Measurements from ENCODE around the gene GABRA1. TPM values are rescaled to one million over a fixed set of nuclear protein-coding genes. Genes with fewer than 3 reads are reported as not detected.
A peak's percentile ranks its signal among the peaks of the same experiment; 100 is the strongest.

GABRA1 gene
- total RNA-seq, 1 donor from 2014 or later = not detected

GRCh38 chr5:161924270-161924669, 76.3 kb downstream of the GABRA1 start:
- Histone ChIP-seq H3K9me3 (ENCODE audit: low read depth) (no peaks in the 10 kb centered on the region), H3K4me2 (no peak overlapping the region), H3K36me3 (no peaks in the 10 kb centered on the region), H3K4me1 (no peaks in the 10 kb centered on the region), H3K79me2 (ENCODE audit: low read depth) (no peaks in the 10 kb centered on the region), H4K20me1 (ENCODE audit: low read depth) (no peaks in the 10 kb centered on the region), H3K27me3 (no peaks in the 10 kb centered on the region), H2AFZ (replicated peaks) (no peak overlapping the region), H3K27ac (no peak overlapping the region), H3F3A (ENCODE audit: low read depth) (no peaks in the 10 kb centered on the region), H3K9ac (no peak overlapping the region), H3K4me3 (no peak overlapping the region)
- no peak overlapping the region for H3K27ac Mint-ChIP-seq
- no peaks in the 10 kb centered on the region for H3K36me3 Mint-ChIP-seq
- H3K4me1 Mint-ChIP-seq = no peaks in the 10 kb centered on the region
- H3K27me3 Mint-ChIP-seq (ENCODE audit: insufficient read depth, low read depth) = no peaks in the 10 kb centered on the region
- DNase-seq (ENCODE audit: low spot score) = no peak
- no peaks in the 10 kb centered on the region for H3K9me3 Mint-ChIP-seq
- H3K4me3 Mint-ChIP-seq = no peak overlapping the region
- TF ChIP-seq EZH2phosphoT487 (IDR thresholded peaks at IDR 0.05) = no peak
- no peak for TF ChIP-seq CTCF (IDR thresholded peaks at IDR 0.05)
- TF ChIP-seq EZH2 (IDR thresholded peaks at IDR 0.05) = no peak

- Histone ChIP-seq H3K4me2 (no peak overlapping the region), H3K79me2 (ENCODE audit: low read depth) (no peaks in the 10 kb centered on the region), H3K36me3 (no peaks in the 10 kb centered on the region), H3K9ac (no peak overlapping the region), H3K4me1 (no peaks in the 10 kb centered on the region), H2AFZ (replicated peaks) (no peak overlapping the region), H4K20me1 (ENCODE audit: low read depth) (no peaks in the 10 kb centered on the region), H3F3A (ENCODE audit: low read depth) (no peaks in the 10 kb centered on the region), H3K9me3 (ENCODE audit: low read depth) (no peaks in the 10 kb centered on the region), H3K4me3 (no peak overlapping the region), H3K27me3 (no peaks in the 10 kb centered on the region), H3K27ac (no peak overlapping the region)
- no peaks in the 10 kb centered on the region for H3K36me3 Mint-ChIP-seq
- no peaks in the 10 kb centered on the region for H3K4me1 Mint-ChIP-seq
- no peaks in the 10 kb centered on the region for H3K9me3 Mint-ChIP-seq
- DNase-seq (ENCODE audit: low spot score) = no peak
- no peaks in the 10 kb centered on the region for H3K27me3 Mint-ChIP-seq (ENCODE audit: insufficient read depth, low read depth)
- TF ChIP-seq EZH2 (IDR thresholded peaks at IDR 0.05) (no peak), EZH2phosphoT487 (IDR thresholded peaks at IDR 0.05) (no peak), CTCF (IDR thresholded peaks at IDR 0.05) (peak; percentile 6)
- H3K4me3 Mint-ChIP-seq = no peak overlapping the region
- no peak overlapping the region for H3K27ac Mint-ChIP-seq
These were observed 78.0 kb downstream of the GABRA1 start for GRCh38 chr5:161925960-161926359.

- Histone ChIP-seq H3K27me3 (no peaks in the 10 kb centered on the region), H2AFZ (replicated peaks) (no peak overlapping the region), H3K9ac (no peak overlapping the region), H3K36me3 (no peaks in the 10 kb centered on the region), H3K9me3 (ENCODE audit: low read depth) (no peaks in the 10 kb centered on the region), H3K4me2 (no peak overlapping the region), H3K4me3 (no peak overlapping the region), H3K27ac (no peak overlapping the region), H3F3A (ENCODE audit: low read depth) (no peaks in the 10 kb centered on the region), H3K79me2 (ENCODE audit: low read depth) (no peaks in the 10 kb centered on the region), H3K4me1 (no peaks in the 10 kb centered on the region), H4K20me1 (ENCODE audit: low read depth) (no peaks in the 10 kb centered on the region)
- DNase-seq (ENCODE audit: low spot score) = no peak
- Mint-ChIP-seq H3K36me3 (no peaks in the 10 kb centered on the region), H3K27me3 (ENCODE audit: insufficient read depth, low read depth) (no peaks in the 10 kb centered on the region), H3K27ac (no peak overlapping the region), H3K4me1 (no peaks in the 10 kb centered on the region), H3K4me3 (no peak overlapping the region), H3K9me3 (no peaks in the 10 kb centered on the region)
- no peak for TF ChIP-seq EZH2 (IDR thresholded peaks at IDR 0.05)
- no peak for TF ChIP-seq EZH2phosphoT487 (IDR thresholded peaks at IDR 0.05)
- no peak for TF ChIP-seq CTCF (IDR thresholded peaks at IDR 0.05)
These were observed 86.6 kb downstream of the GABRA1 start for GRCh38 chr5:161934486-161934885.

All from neural progenitor cell (in vitro differentiated cells).